Endodermal cell (in vitro differentiated cells): ENCODE data around the gene KCNQ5. TPM values are rescaled to one million over a fixed set of nuclear protein-coding genes. Genes with fewer than 3 reads are reported as not detected.

Experiments
- DNase-seq: peaks from one replicate; pipeline ENCODE4 v3.0.0-alpha.2; 2017
- H3K27ac ChIP-seq: 2 replicates; pipeline ENCODE4 v1.5.1; 2013; ENCODE audit warnings: mild to moderate bottlenecking, low read depth, low read length, moderate library complexity
- H3K27me3 ChIP-seq: 2 replicates; pipeline ENCODE4 v1.6.1; 2013; ENCODE audit warnings: mild to moderate bottlenecking, low read length, moderate library complexity; ENCODE audit not compliant: insufficient read depth, control insufficient read depth, poor library complexity, severe bottlenecking
- H3K36me3 ChIP-seq: 2 replicates; pipeline ENCODE4 v1.7.0; 2013; ENCODE audit warnings: mild to moderate bottlenecking, low read length, moderate library complexity; ENCODE audit not compliant: control insufficient read depth, insufficient read depth
- H3K4me1 ChIP-seq: one replicate; pipeline ENCODE4 v1.7.0; 2013; ENCODE audit warnings: low read length; ENCODE audit not compliant: control insufficient read depth, insufficient read depth
- H3K4me3 ChIP-seq: 2 replicates; pipeline ENCODE4 v1.5.1; 2013; ENCODE audit warnings: mild to moderate bottlenecking, low read length, moderate library complexity
- H3K9ac ChIP-seq: 2 replicates; pipeline ENCODE4 v1.6.1; 2013; ENCODE audit warnings: mild to moderate bottlenecking, low read length, moderate library complexity; ENCODE audit not compliant: poor library complexity, severe bottlenecking; ENCODE audit errors: extremely low read depth
- H3K9me3 ChIP-seq: 2 replicates; pipeline ENCODE4 v1.6.1; 2013; ENCODE audit warnings: mild to moderate bottlenecking, low read length, moderate library complexity; ENCODE audit not compliant: control insufficient read depth
- H3K27ac Mint-ChIP-seq: 2 replicates; pipeline ENCODE4 v1.8.0; 2020; ENCODE audit warnings: mixed read lengths
- H3K27me3 Mint-ChIP-seq: 2 replicates; pipeline ENCODE4 v1.8.0; 2021; ENCODE audit warnings: mild to moderate bottlenecking, mixed read lengths; ENCODE audit not compliant: insufficient read depth
- H3K36me3 Mint-ChIP-seq: 2 replicates; pipeline ENCODE4 v1.8.0; 2020; ENCODE audit warnings: low read depth, mixed read lengths
- H3K4me1 Mint-ChIP-seq: 2 replicates; pipeline ENCODE4 v1.8.0; 2020; ENCODE audit warnings: mixed read lengths
- H3K4me3 Mint-ChIP-seq: 2 replicates; pipeline ENCODE4 v1.8.0; 2020; ENCODE audit warnings: mild to moderate bottlenecking, moderate library complexity, mixed read lengths
- H3K9me3 Mint-ChIP-seq: 2 replicates; pipeline ENCODE4 v1.8.0; 2020; ENCODE audit warnings: mild to moderate bottlenecking, mixed read lengths
- WGBS, 2 experiments: methylation state at CpG; one replicate each; pipeline versions ENCODE4 v1.1.5 to v1.1.7; 2013; ENCODE audit warnings: missing lambda C conversion rate in 2 of 2, mixed read lengths in 1 of 2; ENCODE audit not compliant: insufficient coverage in 1 of 2, insufficient read length in 1 of 2; 5-methylcytosine and 5-hydroxymethylcytosine counted together
- total RNA-seq, 2 donors: library from RNA; stranded (reverse); fragmentation: NEBNext Ultra II Directional in 1 of 2; extraction: Animal tissue kit (Norgen Biotek cat#: 25700) in 1 of 2; gene quantifications; 2 replicates in 1 of 2; 3 replicates in 1 of 2; pipeline ENCODE4 v1.2.1, GENCODE V29; 2021
- TF ChIP-seq, protein P1 (sequence below): fragments of 200-600 bp; sonication (generic); conservative IDR thresholded peaks from 2 replicates; pipeline ENCODE4 v1.5.0; 2021; ENCODE audit warnings: antibody characterized with exemption, mild to moderate bottlenecking

Gene KCNQ5
- total RNA-seq, 2 donors from 2014 or later = 2.4 to 8.3 TPM

GRCh38 chr6:72631480-72631879 is 9.6 kb downstream of the KCNQ5 start:
- no peak overlapping the region for H3K27ac ChIP-seq
- Mint-ChIP-seq H3K4me3 (no peak overlapping the region), H3K27me3 (peaks cover 5% of the 10 kb centered on the region), H3K36me3 (no peaks in the 10 kb centered on the region), H3K9me3 (peaks cover 3% of the 10 kb centered on the region), H3K27ac (no peak overlapping the region), H3K4me1 (peaks cover 19% of the 10 kb centered on the region)
- no peak overlapping the region for H3K9ac ChIP-seq
- no peak for DNase-seq
- H3K9me3 ChIP-seq = no peaks in the 10 kb centered on the region
- TF ChIP-seq, protein P1, sequence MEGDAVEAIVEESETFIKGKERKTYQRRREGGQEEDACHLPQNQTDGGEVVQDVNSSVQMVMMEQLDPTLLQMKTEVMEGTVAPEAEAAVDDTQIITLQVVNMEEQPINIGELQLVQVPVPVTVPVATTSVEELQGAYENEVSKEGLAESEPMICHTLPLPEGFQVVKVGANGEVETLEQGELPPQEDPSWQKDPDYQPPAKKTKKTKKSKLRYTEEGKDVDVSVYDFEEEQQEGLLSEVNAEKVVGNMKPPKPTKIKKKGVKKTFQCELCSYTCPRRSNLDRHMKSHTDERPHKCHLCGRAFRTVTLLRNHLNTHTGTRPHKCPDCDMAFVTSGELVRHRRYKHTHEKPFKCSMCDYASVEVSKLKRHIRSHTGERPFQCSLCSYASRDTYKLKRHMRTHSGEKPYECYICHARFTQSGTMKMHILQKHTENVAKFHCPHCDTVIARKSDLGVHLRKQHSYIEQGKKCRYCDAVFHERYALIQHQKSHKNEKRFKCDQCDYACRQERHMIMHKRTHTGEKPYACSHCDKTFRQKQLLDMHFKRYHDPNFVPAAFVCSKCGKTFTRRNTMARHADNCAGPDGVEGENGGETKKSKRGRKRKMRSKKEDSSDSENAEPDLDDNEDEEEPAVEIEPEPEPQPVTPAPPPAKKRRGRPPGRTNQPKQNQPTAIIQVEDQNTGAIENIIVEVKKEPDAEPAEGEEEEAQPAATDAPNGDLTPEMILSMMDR = no peak
- H3K4me1 ChIP-seq = no peaks in the 10 kb centered on the region
- H3K27me3 ChIP-seq = peaks cover 5% of the 10 kb centered on the region
- no peak overlapping the region for H3K4me3 ChIP-seq
- H3K36me3 ChIP-seq = no peaks in the 10 kb centered on the region

DNA sequence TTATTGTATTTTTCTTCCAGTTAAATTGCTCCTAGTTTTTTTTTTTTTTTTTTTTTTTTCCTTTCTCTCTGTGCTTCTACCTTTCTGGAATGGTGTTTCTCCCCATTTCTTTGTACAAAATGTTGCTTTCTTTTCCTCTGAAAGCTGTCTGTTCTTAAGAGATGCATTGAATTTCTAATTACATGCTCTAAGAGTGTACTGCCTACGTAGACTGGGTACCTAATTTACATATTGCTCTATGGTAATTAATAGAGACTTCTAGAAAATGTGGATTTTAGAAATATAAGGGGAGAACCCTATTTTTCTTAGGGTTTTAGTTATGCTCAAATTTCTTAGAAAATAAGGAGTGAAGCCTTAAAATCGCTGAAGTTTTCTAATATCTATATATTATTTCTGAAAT is 13.8 kb downstream of the KCNQ5 start:
- no peaks in the 10 kb centered on the region for H3K36me3 ChIP-seq
- Mint-ChIP-seq H3K36me3 (no peaks in the 10 kb centered on the region), H3K4me3 (no peak overlapping the region), H3K27ac (no peak overlapping the region), H3K4me1 (peaks cover 30% of the 10 kb centered on the region), H3K9me3 (peaks cover 3% of the 10 kb centered on the region), H3K27me3 (peaks cover 17% of the 10 kb centered on the region)
- no peaks in the 10 kb centered on the region for H3K9me3 ChIP-seq
- peaks cover 25% of the 10 kb centered on the region for H3K27me3 ChIP-seq
- H3K27ac ChIP-seq = no peak overlapping the region
- no peak overlapping the region for H3K4me3 ChIP-seq
- no peak overlapping the region for H3K9ac ChIP-seq
- 100% methylated on average over 2 of the region's 2 CpGs; no CpG with 5 or more reads in 1 of the 2 experiments for WGBS, 2 experiments
- TF ChIP-seq, protein P1 = no peak
- H3K4me1 ChIP-seq = no peaks in the 10 kb centered on the region
- DNase-seq = no peak

GRCh38 chr6:72636215-72636614 is 14.4 kb downstream of the KCNQ5 start:
- peaks cover 3% of the 10 kb centered on the region for H3K9me3 Mint-ChIP-seq
- no peak overlapping the region for H3K4me3 Mint-ChIP-seq
- Histone ChIP-seq H3K4me3 (no peak overlapping the region), H3K9ac (no peak overlapping the region), H3K27ac (no peak overlapping the region), H3K9me3 (no peaks in the 10 kb centered on the region), H3K4me1 (no peaks in the 10 kb centered on the region), H3K36me3 (no peaks in the 10 kb centered on the region), H3K27me3 (peaks cover 25% of the 10 kb centered on the region)
- peaks cover 17% of the 10 kb centered on the region for H3K27me3 Mint-ChIP-seq
- no peaks in the 10 kb centered on the region for H3K36me3 Mint-ChIP-seq
- no peak overlapping the region for H3K27ac Mint-ChIP-seq
- peaks cover 30% of the 10 kb centered on the region for H3K4me1 Mint-ChIP-seq
- 88% methylated on average over 2 of the region's 2 CpGs; no CpG with 5 or more reads in 1 of the 2 experiments for WGBS, 2 experiments
- TF ChIP-seq, protein P1 = no peak
- no peak for DNase-seq
